KMS-11 (cell line): Measurements from ENCODE around the gene SMARCAD1.

Source experiments
- H2AFZ ChIP-seq: fragments of 200-600 bp; sonication (generic); 2 replicates; pipeline ENCODE4 v1.6.1; 2016; ENCODE audit warnings: antibody characterized with exemption, mixed run types, low read depth
- H3K27ac ChIP-seq: fragments of 200-600 bp; sonication (generic); 2 replicates; pipeline ENCODE4 v1.6.1; 2016; ENCODE audit warnings: mild to moderate bottlenecking, mixed run types
- H3K27me3 ChIP-seq: fragments of 200-600 bp; sonication (generic); 2 replicates; pipeline ENCODE4 v1.6.1; 2017; ENCODE audit warnings: mild to moderate bottlenecking, low read depth, mixed run types, moderate library complexity; ENCODE audit not compliant: insufficient read depth
- H3K36me3 ChIP-seq: fragments of 200-600 bp; sonication (generic); 2 replicates; pipeline ENCODE4 v1.6.1; 2017; ENCODE audit warnings: mild to moderate bottlenecking, mixed run types; ENCODE audit not compliant: insufficient read depth
- H3K4me1 ChIP-seq: fragments of 200-600 bp; sonication (generic); 2 replicates; pipeline ENCODE4 v1.6.1; 2016; ENCODE audit warnings: mild to moderate bottlenecking, low read depth, mixed run types; ENCODE audit not compliant: poor library complexity, severe bottlenecking
- H3K4me2 ChIP-seq: fragments of 200-600 bp; sonication (generic); 2 replicates; pipeline ENCODE4 v1.7.0; 2016; ENCODE audit warnings: mild to moderate bottlenecking, mixed run types
- H3K4me3 ChIP-seq: fragments of 200-600 bp; sonication (generic); IDR thresholded peaks from 2 replicates; pipeline ENCODE4 v1.6.1; 2017; ENCODE audit warnings: low read depth, low read length, mixed read lengths; ENCODE audit not compliant: insufficient read depth
- H3K79me2 ChIP-seq: fragments of 200-600 bp; sonication (generic); 2 replicates; pipeline ENCODE4 v1.6.1; 2016; ENCODE audit warnings: low read depth, mixed run types; ENCODE audit not compliant: insufficient read depth
- H3K9ac ChIP-seq: fragments of 200-600 bp; sonication (generic); 2 replicates; pipeline ENCODE4 v1.6.1; 2016; ENCODE audit warnings: mild to moderate bottlenecking, mixed run types
- H4K20me1 ChIP-seq: fragments of 200-600 bp; sonication (generic); 2 replicates; pipeline ENCODE4 v1.6.1; 2016; ENCODE audit warnings: mild to moderate bottlenecking, mixed run types; ENCODE audit not compliant: insufficient read depth
- TF ChIP-seq, protein P1 (sequence below): fragments of 200-600 bp; sonication (generic); conservative IDR thresholded peaks from 2 replicates; pipeline ENCODE4 v1.6.1; 2017; ENCODE audit warnings: low read depth, mild to moderate bottlenecking, antibody characterized with exemption, low read length, moderate library complexity, mixed read lengths

Gene SMARCAD1

DNA sequence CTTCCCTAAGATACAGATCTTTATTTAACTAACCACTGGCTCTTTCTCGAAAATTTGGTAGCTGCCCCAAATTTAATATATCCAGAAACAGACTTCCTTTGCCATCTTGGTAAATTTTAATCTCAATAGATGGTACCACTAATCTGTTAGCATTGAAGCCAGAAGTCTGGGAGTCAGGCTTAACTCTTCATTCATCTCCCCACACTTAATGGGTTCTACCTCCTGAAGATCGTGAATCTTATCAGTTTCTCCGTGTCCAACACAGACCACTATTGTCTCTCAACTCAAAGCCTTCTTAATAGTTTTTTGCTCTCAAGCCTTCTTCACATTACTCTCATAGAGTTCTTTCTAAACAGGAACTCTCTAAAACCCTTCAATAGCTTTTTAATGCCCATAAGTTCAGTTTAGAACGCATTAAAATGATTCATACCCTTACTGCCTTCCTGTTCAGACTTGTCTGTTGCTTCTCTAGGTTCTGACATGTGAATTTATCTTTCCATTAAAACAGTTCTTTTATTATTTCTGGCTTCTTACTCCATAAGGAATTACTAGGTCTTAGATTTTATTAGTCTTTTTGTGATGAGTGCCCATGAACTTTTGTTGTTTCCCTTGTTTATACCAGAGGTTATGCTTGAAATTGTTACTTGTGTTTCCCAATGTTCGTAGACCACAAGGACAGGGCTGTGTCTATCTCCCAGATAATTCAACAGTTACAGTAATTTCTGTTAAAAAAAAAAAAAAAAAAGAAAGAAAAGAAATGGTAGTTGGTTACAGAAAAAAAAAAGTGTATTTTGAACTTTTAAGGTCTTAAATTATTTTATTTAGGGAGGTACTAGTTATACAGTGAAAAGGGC, 54.7 kb downstream of the SMARCAD1 start:
- no peaks in the 10 kb centered on the region for H3K4me1 ChIP-seq
- H3K36me3 ChIP-seq, result no peaks in the 10 kb centered on the region
- H3K79me2 ChIP-seq, result no peaks in the 10 kb centered on the region
- H3K9ac ChIP-seq, result no peak overlapping the region
- TF ChIP-seq, protein P1, sequence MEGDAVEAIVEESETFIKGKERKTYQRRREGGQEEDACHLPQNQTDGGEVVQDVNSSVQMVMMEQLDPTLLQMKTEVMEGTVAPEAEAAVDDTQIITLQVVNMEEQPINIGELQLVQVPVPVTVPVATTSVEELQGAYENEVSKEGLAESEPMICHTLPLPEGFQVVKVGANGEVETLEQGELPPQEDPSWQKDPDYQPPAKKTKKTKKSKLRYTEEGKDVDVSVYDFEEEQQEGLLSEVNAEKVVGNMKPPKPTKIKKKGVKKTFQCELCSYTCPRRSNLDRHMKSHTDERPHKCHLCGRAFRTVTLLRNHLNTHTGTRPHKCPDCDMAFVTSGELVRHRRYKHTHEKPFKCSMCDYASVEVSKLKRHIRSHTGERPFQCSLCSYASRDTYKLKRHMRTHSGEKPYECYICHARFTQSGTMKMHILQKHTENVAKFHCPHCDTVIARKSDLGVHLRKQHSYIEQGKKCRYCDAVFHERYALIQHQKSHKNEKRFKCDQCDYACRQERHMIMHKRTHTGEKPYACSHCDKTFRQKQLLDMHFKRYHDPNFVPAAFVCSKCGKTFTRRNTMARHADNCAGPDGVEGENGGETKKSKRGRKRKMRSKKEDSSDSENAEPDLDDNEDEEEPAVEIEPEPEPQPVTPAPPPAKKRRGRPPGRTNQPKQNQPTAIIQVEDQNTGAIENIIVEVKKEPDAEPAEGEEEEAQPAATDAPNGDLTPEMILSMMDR, result no peak
- no peaks in the 10 kb centered on the region for H3K27me3 ChIP-seq
- H3K4me2 ChIP-seq, result no peak overlapping the region
- no peak overlapping the region for H2AFZ ChIP-seq
- H3K27ac ChIP-seq, result no peak overlapping the region
- no peaks in the 10 kb centered on the region for H4K20me1 ChIP-seq
- no peak overlapping the region for H3K4me3 ChIP-seq

- no peaks in the 10 kb centered on the region for H4K20me1 ChIP-seq
- H3K4me1 ChIP-seq, result no peaks in the 10 kb centered on the region
- H3K4me3 ChIP-seq, result no peak overlapping the region
- H3K27ac ChIP-seq, result no peak overlapping the region
- no peak overlapping the region for H3K9ac ChIP-seq
- H3K4me2 ChIP-seq, result no peak overlapping the region
- H3K36me3 ChIP-seq, result no peaks in the 10 kb centered on the region
- no peak overlapping the region for H2AFZ ChIP-seq
- no peaks in the 10 kb centered on the region for H3K79me2 ChIP-seq
- no peaks in the 10 kb centered on the region for H3K27me3 ChIP-seq
- TF ChIP-seq, protein P1, result no peak
These were observed 59.4 kb downstream of the SMARCAD1 start for GRCh38 chr4:94267037-94267436.

DNA sequence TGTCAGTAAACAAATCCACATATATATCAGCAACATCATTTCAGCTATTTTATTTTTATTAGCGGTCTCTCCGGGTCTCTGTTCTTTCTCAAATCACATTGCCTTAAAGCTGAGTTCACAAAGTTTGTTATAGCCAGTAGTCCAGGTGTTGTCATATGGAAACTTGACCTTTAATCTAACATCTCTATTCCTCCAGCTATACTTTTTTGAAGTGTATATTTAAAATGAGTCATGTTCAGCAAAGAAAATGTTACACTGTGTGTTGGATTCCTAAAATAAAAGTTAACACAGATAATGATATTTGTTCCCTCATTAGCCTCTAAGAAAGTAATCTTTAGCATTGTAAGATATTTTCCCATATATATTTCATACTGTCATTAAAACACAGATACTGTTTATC, 63.6 kb downstream of the SMARCAD1 start:
- H3K4me1 ChIP-seq, result no peaks in the 10 kb centered on the region
- H2AFZ ChIP-seq, result no peak overlapping the region
- H4K20me1 ChIP-seq, result no peaks in the 10 kb centered on the region
- no peak overlapping the region for H3K4me3 ChIP-seq
- H3K36me3 ChIP-seq, result no peaks in the 10 kb centered on the region; the same call in 1 of the 2 replicates
- no peaks in the 10 kb centered on the region for H3K27me3 ChIP-seq
- no peak overlapping the region for H3K4me2 ChIP-seq
- no peaks in the 10 kb centered on the region for H3K79me2 ChIP-seq
- TF ChIP-seq, protein P1, result no peak
- no peak overlapping the region for H3K9ac ChIP-seq
- no peak overlapping the region for H3K27ac ChIP-seq

GRCh38 chr4:94274912-94275311, 67.2 kb downstream of the SMARCAD1 start:
- no peak overlapping the region for H3K9ac ChIP-seq
- H3K4me1 ChIP-seq, result no peaks in the 10 kb centered on the region
- no peaks in the 10 kb centered on the region for H3K27me3 ChIP-seq
- H3K27ac ChIP-seq, result no peak overlapping the region
- no peaks in the 10 kb centered on the region; the same call in 1 of the 2 replicates for H3K36me3 ChIP-seq
- no peaks in the 10 kb centered on the region for H3K79me2 ChIP-seq
- H2AFZ ChIP-seq, result no peak overlapping the region
- no peak overlapping the region for H3K4me2 ChIP-seq
- no peak overlapping the region for H3K4me3 ChIP-seq
- no peaks in the 10 kb centered on the region for H4K20me1 ChIP-seq
- TF ChIP-seq, protein P1, result no peak
